Prostate gland (tissue), 2 donors: Measurements from ENCODE around the gene CFAP90. TPM values are rescaled to one million over a fixed set of nuclear protein-coding genes. Genes with fewer than 3 reads are reported as not detected.

ENCODE experiments used
- DNase-seq: peaks from one replicate; pipeline ENCODE4 v3.0.0-alpha.2; 2019; ENCODE audit warnings: low spot score
- H3K27ac ChIP-seq, 2 donors: fragments of 200-600 bp; sonication (generic); 2 replicates each; pipeline ENCODE4 v1.5.1; 2017 to 2019
- H3K27me3 ChIP-seq: fragments of 200-600 bp; sonication (generic); replicated peaks from 2 replicates; pipeline ENCODE4 v1.5.1; 2019; ENCODE audit not compliant: insufficient read depth
- H3K36me3 ChIP-seq, 2 donors: fragments of 200-600 bp; sonication (generic); 1 replicate in 1 of 2; 2 replicates in 1 of 2; pipeline versions ENCODE4 v1.5.1 to v1.8.1; 2017 to 2019
- H3K4me1 ChIP-seq: fragments of 200-600 bp; sonication (generic); replicated peaks from 2 replicates; pipeline ENCODE4 v1.5.1; 2019
- H3K4me3 ChIP-seq, 2 donors: fragments of 200-600 bp; sonication (generic); 2 replicates each; pipeline ENCODE4 v1.5.1; 2017 to 2019
- H3K9me3 ChIP-seq: fragments of 200-600 bp; sonication (generic); 2 replicates; pipeline ENCODE4 v1.5.1; 2017
- POLR2A ChIP-seq: fragments of 450-650 bp; IDR thresholded peaks from one replicate; pipeline ENCODE4 v1.6.1; 2016; ENCODE audit warnings: antibody characterized with exemption, mild to moderate bottlenecking
- POLR2AphosphoS5 ChIP-seq: sonication (generic); formaldehyde crosslinking; IDR thresholded peaks from one replicate; pipeline ENCODE4 v1.6.1; 2017; ENCODE audit warnings: antibody characterized with exemption
- WGBS: methylation state at CpG from one replicate; pipeline ENCODE4 v1.1.5; 2018; 5-methylcytosine and 5-hydroxymethylcytosine counted together
- intact Hi-C: fragments of 100-400 bp; cut with DNase I; formaldehyde crosslinking; loops from one replicate; pipeline ENCODE4 v1.14.2; 2022
- total RNA-seq, 2 donors: library from RNA; depleted of rRNA; stranded (reverse); fragments of >200 nt; gene quantifications; one replicate each; pipeline ENCODE4 v1.1.0, GENCODE V29; 2016
- TF ChIP-seq, protein P1 (sequence below), 4 experiments: fragments of 200-600 bp in 2 of 4; fragments of 450-650 bp in 2 of 4; sonication (generic) in 2 of 4; IDR thresholded peaks; 1 replicate in 3 of 4; 2 replicates in 1 of 4; pipeline ENCODE4 v1.5.1; 2016 to 2019; ENCODE audit warnings: antibody characterized with exemption in 4 of 4, mild to moderate bottlenecking in 2 of 4, moderate library complexity in 2 of 4

CFAP90 gene
- total RNA-seq, 2 donors from 2014 or later: 0.87 to 1.1 TPM

DNA sequence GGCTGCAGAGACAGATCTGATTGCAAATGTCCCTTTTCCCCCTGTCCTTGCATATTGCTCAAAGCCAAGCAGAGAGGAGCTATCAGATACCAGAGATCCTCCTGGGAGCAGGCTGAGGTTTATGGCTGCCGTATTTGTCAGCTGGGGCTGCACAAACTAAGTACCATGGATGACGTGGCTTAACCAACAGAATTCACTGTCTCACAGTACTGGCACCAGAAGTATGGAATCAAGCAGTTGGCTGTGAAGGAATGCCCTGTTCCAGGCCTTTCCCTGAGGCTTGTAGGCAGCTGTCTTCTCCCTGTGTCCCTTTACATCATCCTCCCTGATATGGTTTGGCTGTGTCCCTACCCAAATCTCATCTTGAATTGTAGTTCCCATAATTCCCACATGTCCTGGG is 2.6 kb downstream of the CFAP90 start:
- no peaks in the 10 kb centered on the region for H3K27me3 ChIP-seq
- TF ChIP-seq, protein P1, sequence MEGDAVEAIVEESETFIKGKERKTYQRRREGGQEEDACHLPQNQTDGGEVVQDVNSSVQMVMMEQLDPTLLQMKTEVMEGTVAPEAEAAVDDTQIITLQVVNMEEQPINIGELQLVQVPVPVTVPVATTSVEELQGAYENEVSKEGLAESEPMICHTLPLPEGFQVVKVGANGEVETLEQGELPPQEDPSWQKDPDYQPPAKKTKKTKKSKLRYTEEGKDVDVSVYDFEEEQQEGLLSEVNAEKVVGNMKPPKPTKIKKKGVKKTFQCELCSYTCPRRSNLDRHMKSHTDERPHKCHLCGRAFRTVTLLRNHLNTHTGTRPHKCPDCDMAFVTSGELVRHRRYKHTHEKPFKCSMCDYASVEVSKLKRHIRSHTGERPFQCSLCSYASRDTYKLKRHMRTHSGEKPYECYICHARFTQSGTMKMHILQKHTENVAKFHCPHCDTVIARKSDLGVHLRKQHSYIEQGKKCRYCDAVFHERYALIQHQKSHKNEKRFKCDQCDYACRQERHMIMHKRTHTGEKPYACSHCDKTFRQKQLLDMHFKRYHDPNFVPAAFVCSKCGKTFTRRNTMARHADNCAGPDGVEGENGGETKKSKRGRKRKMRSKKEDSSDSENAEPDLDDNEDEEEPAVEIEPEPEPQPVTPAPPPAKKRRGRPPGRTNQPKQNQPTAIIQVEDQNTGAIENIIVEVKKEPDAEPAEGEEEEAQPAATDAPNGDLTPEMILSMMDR (IDR thresholded peaks at IDR 0.05): no peak
- TF ChIP-seq POLR2AphosphoS5 (no peak), POLR2A (no peak)
- no peak overlapping the region for H3K27ac ChIP-seq
- H3K9me3 ChIP-seq: no peaks in the 10 kb centered on the region
- no peaks in the 10 kb centered on the region for H3K4me1 ChIP-seq
- H3K36me3 ChIP-seq: no peaks in the 10 kb centered on the region
- intact Hi-C loops: no loop called here
- no peak for DNase-seq
- 83% methylated on average over 2 of the region's 2 CpGs for WGBS
- H3K4me3 ChIP-seq: no peak overlapping the region

DNA sequence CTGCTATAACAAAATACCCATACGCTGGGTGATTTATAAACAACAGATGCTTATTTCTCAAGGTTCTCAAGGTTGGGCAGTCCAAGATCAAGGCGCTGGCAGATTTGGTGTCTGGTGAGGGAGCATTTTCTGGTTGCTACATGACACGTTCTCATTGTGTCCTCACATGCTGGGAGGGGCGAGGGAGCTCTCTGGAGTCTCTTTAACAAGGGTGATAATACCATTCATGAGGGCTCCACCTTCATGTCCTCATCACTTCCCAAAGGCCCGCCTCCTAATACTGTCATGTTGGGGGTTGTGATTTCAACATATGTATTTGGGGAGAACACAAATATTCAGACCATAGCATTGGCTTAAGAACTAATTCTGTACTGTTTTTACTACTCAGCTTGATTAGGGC is 4.6 kb downstream of the CFAP90 start:
- DNase-seq: no peak
- H3K4me1 ChIP-seq: no peaks in the 10 kb centered on the region
- TF ChIP-seq POLR2A: no peak
- TF ChIP-seq POLR2AphosphoS5: no peak
- TF ChIP-seq, protein P1 (IDR thresholded peaks at IDR 0.05): no peak
- H3K36me3 ChIP-seq: no peaks in the 10 kb centered on the region
- no peaks in the 10 kb centered on the region for H3K27me3 ChIP-seq
- 94% methylated on average over 5 of the region's 5 CpGs for WGBS
- H3K27ac ChIP-seq: no peak overlapping the region
- no peak overlapping the region for H3K4me3 ChIP-seq
- intact Hi-C loops: no loop called here
- no peaks in the 10 kb centered on the region for H3K9me3 ChIP-seq

DNA sequence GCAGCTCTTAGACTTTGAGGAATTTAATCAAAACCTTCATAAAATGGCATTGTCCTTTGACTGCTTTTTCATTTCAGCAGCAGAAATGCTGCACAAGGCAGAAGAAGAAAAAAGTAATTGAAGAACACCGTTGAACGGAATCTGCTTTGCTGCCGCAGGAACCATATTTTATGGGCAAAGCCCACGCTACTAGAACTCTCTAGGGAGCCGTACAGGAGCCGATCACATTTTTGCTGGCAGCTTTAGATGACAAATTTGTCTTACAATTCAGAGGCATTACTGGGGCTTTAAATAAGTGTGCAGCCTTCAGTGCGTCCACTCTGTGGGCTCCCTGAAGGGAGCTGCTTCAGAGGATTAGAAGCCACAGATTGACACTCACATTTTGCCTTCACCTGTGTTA is 5.4 kb downstream of the CFAP90 start:
- DNase-seq: no peak
- Histone ChIP-seq H3K4me3 (no peak overlapping the region), H3K27me3 (no peaks in the 10 kb centered on the region), H3K36me3 (no peaks in the 10 kb centered on the region), H3K9me3 (no peaks in the 10 kb centered on the region), H3K4me1 (no peaks in the 10 kb centered on the region), H3K27ac (no peak overlapping the region)
- TF ChIP-seq, protein P1 (IDR thresholded peaks at IDR 0.05): no peak
- TF ChIP-seq POLR2AphosphoS5: no peak
- no peak for TF ChIP-seq POLR2A
- intact Hi-C loops: no loop called here
- 68% methylated on average over 7 of the region's 7 CpGs for WGBS

DNA sequence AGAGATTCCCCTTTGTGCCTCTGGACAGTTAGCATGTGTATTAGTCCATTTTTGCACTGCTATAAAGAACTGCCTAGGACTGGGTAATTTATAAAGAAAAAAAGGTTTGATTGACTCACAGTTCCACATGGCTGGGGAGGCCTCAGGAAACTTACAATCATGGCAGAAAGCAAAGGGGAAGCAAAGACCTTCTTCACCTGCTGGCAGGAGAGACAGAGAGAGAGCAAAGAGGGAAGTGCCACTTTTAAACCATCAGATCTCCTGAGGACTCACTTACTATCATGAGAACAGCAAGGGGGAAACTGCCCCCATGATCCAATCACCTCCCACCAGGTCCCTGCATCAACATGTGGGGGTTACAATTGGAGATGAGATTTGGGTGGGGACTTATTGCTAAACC is 6.0 kb downstream of the CFAP90 start:
- no peak overlapping the region for H3K4me3 ChIP-seq
- no peak overlapping the region for H3K27ac ChIP-seq

DNA sequence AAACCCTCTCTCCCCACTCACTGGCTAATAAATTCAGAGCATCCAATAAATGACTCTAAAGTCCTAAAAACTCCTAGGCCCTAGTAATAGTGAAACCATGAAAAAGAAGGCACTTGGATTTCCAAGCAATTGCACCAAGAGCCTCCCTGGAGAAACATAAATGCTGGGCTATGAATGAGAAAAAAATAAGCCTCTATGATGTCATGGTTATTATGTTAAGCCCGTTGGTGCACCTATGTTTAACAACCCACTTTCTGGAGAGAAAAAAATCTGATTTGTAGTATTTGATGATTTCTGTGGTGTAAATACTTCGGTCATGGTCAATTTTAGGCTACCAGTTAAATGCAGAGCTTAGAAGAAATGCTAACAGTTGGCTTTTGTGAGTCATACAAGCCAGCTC is 8.4 kb downstream of the CFAP90 start:
- TF ChIP-seq POLR2AphosphoS5 (no peak), POLR2A (no peak)
- TF ChIP-seq, protein P1 (IDR thresholded peaks at IDR 0.05): no peak
- 56% methylated on average over 2 of the region's 2 CpGs for WGBS
- no peak for DNase-seq
- no peaks in the 10 kb centered on the region for H3K36me3 ChIP-seq
- intact Hi-C loops: no loop called here
- no peaks in the 10 kb centered on the region for H3K27me3 ChIP-seq
- no peaks in the 10 kb centered on the region for H3K4me1 ChIP-seq
- no peak overlapping the region for H3K4me3 ChIP-seq
- H3K9me3 ChIP-seq: no peaks in the 10 kb centered on the region
- no peak overlapping the region for H3K27ac ChIP-seq

More for the DNA sequence above, 6.0 kb downstream of the CFAP90 start:
- no peak for TF ChIP-seq POLR2A
- TF ChIP-seq, protein P1 (IDR thresholded peaks at IDR 0.05): no peak
- no peaks in the 10 kb centered on the region for H3K27me3 ChIP-seq
- H3K9me3 ChIP-seq: no peaks in the 10 kb centered on the region
- no peaks in the 10 kb centered on the region for H3K4me1 ChIP-seq
- no peak for DNase-seq
- no peaks in the 10 kb centered on the region for H3K36me3 ChIP-seq
- intact Hi-C loops: no loop called here
